AG09319 (cell line): Measurements from ENCODE around the gene STAU1.

Source experiments
- DNase-seq: peaks from one replicate; pipeline ENCODE4 v3.0.0-alpha.2; 2010; ENCODE audit warnings: low read depth; ENCODE audit errors: extremely low read depth
- TF ChIP-seq, protein P1 (sequence below): IDR thresholded peaks from 2 replicates; pipeline ENCODE4 v1.5.1; 2011; ENCODE audit warnings: low read depth, mild to moderate bottlenecking, inconsistent platforms, low read length, moderate library complexity

The STAU1 gene

GRCh38 chr20:49160057-49160929 is 27.8 kb downstream of the STAU1 start:
- DNase-seq: no peak
- TF ChIP-seq, protein P1, sequence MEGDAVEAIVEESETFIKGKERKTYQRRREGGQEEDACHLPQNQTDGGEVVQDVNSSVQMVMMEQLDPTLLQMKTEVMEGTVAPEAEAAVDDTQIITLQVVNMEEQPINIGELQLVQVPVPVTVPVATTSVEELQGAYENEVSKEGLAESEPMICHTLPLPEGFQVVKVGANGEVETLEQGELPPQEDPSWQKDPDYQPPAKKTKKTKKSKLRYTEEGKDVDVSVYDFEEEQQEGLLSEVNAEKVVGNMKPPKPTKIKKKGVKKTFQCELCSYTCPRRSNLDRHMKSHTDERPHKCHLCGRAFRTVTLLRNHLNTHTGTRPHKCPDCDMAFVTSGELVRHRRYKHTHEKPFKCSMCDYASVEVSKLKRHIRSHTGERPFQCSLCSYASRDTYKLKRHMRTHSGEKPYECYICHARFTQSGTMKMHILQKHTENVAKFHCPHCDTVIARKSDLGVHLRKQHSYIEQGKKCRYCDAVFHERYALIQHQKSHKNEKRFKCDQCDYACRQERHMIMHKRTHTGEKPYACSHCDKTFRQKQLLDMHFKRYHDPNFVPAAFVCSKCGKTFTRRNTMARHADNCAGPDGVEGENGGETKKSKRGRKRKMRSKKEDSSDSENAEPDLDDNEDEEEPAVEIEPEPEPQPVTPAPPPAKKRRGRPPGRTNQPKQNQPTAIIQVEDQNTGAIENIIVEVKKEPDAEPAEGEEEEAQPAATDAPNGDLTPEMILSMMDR: no peak

- no peak for DNase-seq
- TF ChIP-seq, protein P1: no peak
Observed at GRCh38 chr20:49157146-49157545, 31.0 kb downstream of the STAU1 start.

- TF ChIP-seq, protein P1: no peak
- no peak for DNase-seq
Observed at GRCh38 chr20:49156481-49156880, 31.7 kb downstream of the STAU1 start.

GRCh38 chr20:49151436-49151835 is 36.7 kb downstream of the STAU1 start:
- DNase-seq: no peak
- TF ChIP-seq, protein P1: no peak

DNA sequence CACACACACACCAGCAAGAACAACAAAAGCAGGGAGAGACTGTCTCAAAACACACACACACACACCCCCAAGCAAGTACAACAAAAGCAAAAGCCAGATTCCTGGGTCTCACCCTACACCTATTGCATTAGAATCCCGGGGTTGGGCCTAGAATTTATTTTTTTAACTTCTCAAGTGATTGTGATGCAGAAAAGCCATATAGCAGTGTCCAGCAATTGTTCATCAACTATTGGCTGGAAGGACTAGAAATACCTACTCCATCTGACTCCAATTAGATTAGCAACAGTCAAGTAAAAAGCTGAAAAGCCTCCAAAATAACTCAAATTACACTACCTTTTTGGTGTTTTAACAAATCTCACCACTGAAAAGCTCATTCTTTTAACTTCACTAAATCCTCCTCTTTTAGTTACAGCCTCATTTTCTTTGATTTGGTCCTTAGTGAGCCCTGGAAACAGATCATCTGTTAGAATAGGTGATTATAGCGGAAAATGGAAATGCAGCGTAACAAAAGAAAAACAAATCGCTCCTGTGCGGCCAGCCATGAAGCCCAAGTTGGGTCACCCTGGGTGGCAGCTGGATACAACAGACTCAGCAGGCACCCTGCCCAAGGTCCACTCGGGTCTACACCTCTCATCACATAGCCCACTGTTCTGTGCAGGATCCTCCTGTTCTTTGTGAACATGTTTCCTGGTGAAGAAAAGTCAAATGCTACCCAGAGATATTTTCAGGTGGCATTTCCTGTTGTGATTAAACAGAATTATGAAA is 38.7 kb downstream of the STAU1 start:
- TF ChIP-seq, protein P1: no peak
- peak; percentile 50 for DNase-seq

- DNase-seq: no peak
- TF ChIP-seq, protein P1: no peak
Observed at GRCh38 chr20:49148601-49149000, 39.5 kb downstream of the STAU1 start.

DNA sequence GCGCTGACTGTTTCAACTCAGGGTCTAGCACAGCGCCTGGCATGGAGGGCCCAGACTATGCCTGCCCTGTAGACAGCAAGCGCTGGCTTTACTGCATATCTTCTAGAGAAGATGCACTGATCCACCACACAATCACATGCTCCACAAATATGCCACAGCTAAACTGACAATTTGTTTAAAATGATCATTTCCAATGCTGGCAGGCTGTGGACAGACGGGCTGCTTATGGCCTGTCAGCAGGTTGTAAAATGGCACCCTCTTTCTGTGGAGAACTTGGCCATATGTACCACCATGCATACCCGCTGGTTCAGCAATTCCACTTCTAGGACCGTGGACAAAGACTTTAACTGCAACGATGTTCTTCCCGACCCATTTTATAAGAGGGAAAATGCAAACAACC is 40.8 kb downstream of the STAU1 start:
- TF ChIP-seq, protein P1: no peak
- DNase-seq: no peak
